Activated CD8-positive, alpha-beta T cell treated with anti-CD3 and anti-CD28 coated beads, Interleukin-2, amount 10 ng/mL, durations not matched to agents 7 days and 5 days (primary cell): ENCODE data around the gene GHITM. TPM values are rescaled to one million over a fixed set of nuclear protein-coding genes. Genes with fewer than 3 reads are reported as not detected.
"Not testable (repeated sequence)": the region's sequence is repeated elsewhere in the genome, so short reads cannot be mapped to it uniquely, and the experiment has no call there.

Source experiments
- ATAC-seq: fragments of 150-1000 bp; cut with Tn5 transposase; one replicate; pipeline ENCODE4 v1.10.0; 2021; ENCODE audit warnings: moderate library complexity
- CTCF ChIA-PET: fragments of 350-600 bp; sonication (Branson Sonifier 250); formaldehyde crosslinking; loops from one replicate; lab custom pipeline; 2021; ENCODE audit warnings: antibody characterized with exemption; lab: Charles Lee
- POLR2A ChIA-PET: fragments of 350-600 bp; sonication (Branson Sonifier 250); formaldehyde crosslinking; loops from one replicate; lab custom pipeline; 2021; ENCODE audit warnings: antibody characterized with exemption; lab: Charles Lee
- DNase-seq: peaks from one replicate; pipeline ENCODE4 v3.0.0-alpha.2; 2020
- H3K27ac Mint-ChIP-seq: one replicate; pipeline ENCODE4 v1.8.0; 2021; ENCODE audit warnings: mild to moderate bottlenecking, mixed read lengths
- H3K27me3 Mint-ChIP-seq: one replicate; pipeline ENCODE4 v1.8.0; 2021; ENCODE audit warnings: low read depth, mixed read lengths
- H3K36me3 Mint-ChIP-seq: one replicate; pipeline ENCODE4 v1.8.0; 2021; ENCODE audit warnings: low read depth, mixed read lengths
- H3K4me1 Mint-ChIP-seq: one replicate; pipeline ENCODE4 v1.8.0; 2021; ENCODE audit warnings: low read depth, mixed read lengths
- H3K4me3 Mint-ChIP-seq: one replicate; pipeline ENCODE4 v1.8.0; 2021; ENCODE audit warnings: mild to moderate bottlenecking, mixed read lengths
- H3K9me3 Mint-ChIP-seq: one replicate; pipeline ENCODE4 v1.8.0; 2022; ENCODE audit warnings: mixed read lengths; ENCODE audit not compliant: insufficient read depth
- total RNA-seq, 2 experiments: library from RNA; stranded (reverse); gene quantifications; one replicate each; pipeline ENCODE4 v1.2.3, GENCODE V29; 2021

GHITM gene
- 100 to 1,000 TPM; 123 to 133 TPM for total RNA-seq

GRCh38 chr10:84139126-84140035 is at the start of gene GHITM:
TSS of gene GHITM (plus strand) at chr10:84139509. CDS start at chr10:84141501, 1,992 bp downstream.
- H3K27ac Mint-ChIP-seq, result peak within 1 kb of the TSS; percentile 97
- POLR2A ChIA-PET, result interaction anchor here (0.6 to 2.2 kb wide), 5 partner anchors 38 to 189 kb away, joined by 3 to 11 read pairs (median 4); partner anchors contain the start of gene CCSER2

GRCh38 chr10:84095811-84096497 is 43.4 kb upstream of the GHITM start:
- Mint-ChIP-seq H3K4me3 (no peak overlapping the region), H3K27ac (no peak overlapping the region), H3K4me1 (no peaks in the 10 kb centered on the region), H3K27me3 (peaks cover 4% of the 10 kb centered on the region), H3K9me3 (no peaks in the 10 kb centered on the region), H3K36me3 (no peaks in the 10 kb centered on the region)
- no peak for ATAC-seq
- DNase-seq, result no peak
- CTCF ChIA-PET, result no interaction called here
- POLR2A ChIA-PET, result no interaction called here

More at GRCh38 chr10:84139126-84140035, at the start of gene GHITM:
- peak; percentile 95 for ATAC-seq
- Mint-ChIP-seq H3K4me1 (peaks cover 28% of the 10 kb centered on the region), H3K36me3 (peaks cover 21% of the 10 kb centered on the region), H3K4me3 (peak within 1 kb of the TSS; percentile 93), H3K27me3 (peaks cover under 1% of the 10 kb centered on the region), H3K9me3 (no peaks in the 10 kb centered on the region)
- DNase-seq, result peak; percentile 100
- CTCF ChIA-PET, result interaction anchor here (0.8 to 4.8 kb wide), 9 partner anchors 9 to 125 kb away, joined by 3 to 45 read pairs (median 5); no protein-coding TSS in a partner anchor

GRCh38 chr10:84097787-84098353 is 41.4 kb upstream of the GHITM start:
- Mint-ChIP-seq H3K27ac (no peak overlapping the region), H3K9me3 (no peaks in the 10 kb centered on the region), H3K4me1 (no peaks in the 10 kb centered on the region), H3K27me3 (peaks cover 3% of the 10 kb centered on the region), H3K4me3 (no peak overlapping the region), H3K36me3 (no peaks in the 10 kb centered on the region)
- CTCF ChIA-PET, result interaction anchor here (1.3 kb wide), 1 partner anchor 13 kb away, joined by 3 read pairs; no protein-coding TSS in a partner anchor
- no peak for ATAC-seq
- POLR2A ChIA-PET, result no interaction called here
- DNase-seq, result no peak

GRCh38 chr10:84098667-84099066 is 40.6 kb upstream of the GHITM start:
- Mint-ChIP-seq H3K4me1 (no peaks in the 10 kb centered on the region), H3K4me3 (no peak overlapping the region), H3K27me3 (peaks cover 5% of the 10 kb centered on the region), H3K36me3 (no peaks in the 10 kb centered on the region), H3K9me3 (no peaks in the 10 kb centered on the region), H3K27ac (no peak overlapping the region)
- CTCF ChIA-PET, result no interaction called here
- POLR2A ChIA-PET, result no interaction called here
- ATAC-seq, result no peak
- DNase-seq, result no peak

- POLR2A ChIA-PET, result no interaction called here
- no peak overlapping the region for H3K27ac Mint-ChIP-seq
- DNase-seq, result no peak
Measured at GRCh38 chr10:84101042-84101441, 38.3 kb upstream of the GHITM start.

GRCh38 chr10:84108797-84109196 is 30.5 kb upstream of the GHITM start:
- H3K9me3 Mint-ChIP-seq, result no peaks in the 10 kb centered on the region
- CTCF ChIA-PET, result no interaction called here
- ATAC-seq, result no peak
- POLR2A ChIA-PET, result no interaction called here
- DNase-seq, result no peak
- no peaks in the 10 kb centered on the region for H3K36me3 Mint-ChIP-seq
- H3K4me1 Mint-ChIP-seq, result no peaks in the 10 kb centered on the region
- no peak overlapping the region for H3K4me3 Mint-ChIP-seq
- peaks cover 6% of the 10 kb centered on the region for H3K27me3 Mint-ChIP-seq
- H3K27ac Mint-ChIP-seq, result no peak overlapping the region

More at GRCh38 chr10:84101042-84101441, 38.3 kb upstream of the GHITM start:
- CTCF ChIA-PET, result no interaction called here
- Mint-ChIP-seq H3K4me1 (no peaks in the 10 kb centered on the region), H3K9me3 (no peaks in the 10 kb centered on the region), H3K27me3 (peaks cover 5% of the 10 kb centered on the region), H3K4me3 (no peak overlapping the region), H3K36me3 (no peaks in the 10 kb centered on the region)
- ATAC-seq, result no peak

- H3K27me3 Mint-ChIP-seq, H3K9me3 Mint-ChIP-seq, ATAC-seq, POLR2A ChIA-PET, CTCF ChIA-PET, H3K27ac Mint-ChIP-seq, H3K4me1 Mint-ChIP-seq, H3K4me3 Mint-ChIP-seq, H3K36me3 Mint-ChIP-seq, DNase-seq: not testable (repeated sequence)
Measured at GRCh38 chr10:84109772-84110171, 29.5 kb upstream of the GHITM start.

- H3K9me3 Mint-ChIP-seq, H3K27ac Mint-ChIP-seq, ATAC-seq, H3K27me3 Mint-ChIP-seq, DNase-seq, H3K4me3 Mint-ChIP-seq, H3K4me1 Mint-ChIP-seq, H3K36me3 Mint-ChIP-seq, POLR2A ChIA-PET: not testable (repeated sequence)
- CTCF ChIA-PET, result interaction anchor here (0.9 to 1.4 kb wide), 2 partner anchors 11 to 35 kb away, joined by 3 read pairs; no protein-coding TSS in a partner anchor
Measured at GRCh38 chr10:84113468-84113867, 25.8 kb upstream of the GHITM start.

GRCh38 chr10:84114088-84114667 is 25.1 kb upstream of the GHITM start:
- ChIA-PET POLR2A (no interaction called here), CTCF (interaction anchor here (0.9 to 1.4 kb wide), 2 partner anchors 12 to 34 kb away, joined by 3 read pairs; no protein-coding TSS in a partner anchor)
- no peaks in the 10 kb centered on the region for H3K4me1 Mint-ChIP-seq
- H3K27me3 Mint-ChIP-seq, result peaks cover 9% of the 10 kb centered on the region
- no peaks in the 10 kb centered on the region for H3K36me3 Mint-ChIP-seq
- no peak overlapping the region for H3K27ac Mint-ChIP-seq
- DNase-seq (no peak), ATAC-seq (no peak)
- H3K4me3 Mint-ChIP-seq, result no peak overlapping the region
- no peaks in the 10 kb centered on the region for H3K9me3 Mint-ChIP-seq

GRCh38 chr10:84117204-84117603 is 22.1 kb upstream of the GHITM start:
- H3K9me3 Mint-ChIP-seq, H3K27ac Mint-ChIP-seq, H3K36me3 Mint-ChIP-seq, POLR2A ChIA-PET, ATAC-seq, H3K4me3 Mint-ChIP-seq, H3K4me1 Mint-ChIP-seq, H3K27me3 Mint-ChIP-seq, CTCF ChIA-PET, DNase-seq: not testable (repeated sequence)

GRCh38 chr10:84117686-84118394 is 21.5 kb upstream of the GHITM start:
- ATAC-seq, result no peak
- H3K36me3 Mint-ChIP-seq, result no peaks in the 10 kb centered on the region
- H3K27me3 Mint-ChIP-seq, result peaks cover 9% of the 10 kb centered on the region
- no peak overlapping the region for H3K27ac Mint-ChIP-seq
- ChIA-PET CTCF (interaction anchor here (1.6 kb wide), 1 partner anchor 420 kb away, joined by 3 read pairs; no protein-coding TSS in a partner anchor), POLR2A (no interaction called here)
- no peaks in the 10 kb centered on the region for H3K4me1 Mint-ChIP-seq
- no peaks in the 10 kb centered on the region for H3K9me3 Mint-ChIP-seq
- H3K4me3 Mint-ChIP-seq, result no peak overlapping the region
- DNase-seq, result no peak
